Endodermal cell (in vitro differentiated cells): Measurements from ENCODE around the gene MRPL19. TPM values are rescaled to one million over a fixed set of nuclear protein-coding genes. Genes with fewer than 3 reads are reported as not detected.
A peak's percentile ranks its signal among the peaks of the same experiment; 100 is the strongest.

Experiments used
- DNase-seq: peaks from one replicate; pipeline ENCODE4 v3.0.0-alpha.2; 2017
- H3K27ac ChIP-seq: 2 replicates; pipeline ENCODE4 v1.5.1; 2013; ENCODE audit warnings: mild to moderate bottlenecking, low read depth, low read length, moderate library complexity
- H3K27me3 ChIP-seq: 2 replicates; pipeline ENCODE4 v1.6.1; 2013; ENCODE audit warnings: mild to moderate bottlenecking, low read length, moderate library complexity; ENCODE audit not compliant: insufficient read depth, control insufficient read depth, poor library complexity, severe bottlenecking
- H3K36me3 ChIP-seq: 2 replicates; pipeline ENCODE4 v1.7.0; 2013; ENCODE audit warnings: mild to moderate bottlenecking, low read length, moderate library complexity; ENCODE audit not compliant: control insufficient read depth, insufficient read depth
- H3K4me1 ChIP-seq: one replicate; pipeline ENCODE4 v1.7.0; 2013; ENCODE audit warnings: low read length; ENCODE audit not compliant: control insufficient read depth, insufficient read depth
- H3K4me3 ChIP-seq: 2 replicates; pipeline ENCODE4 v1.5.1; 2013; ENCODE audit warnings: mild to moderate bottlenecking, low read length, moderate library complexity
- H3K9ac ChIP-seq: 2 replicates; pipeline ENCODE4 v1.6.1; 2013; ENCODE audit warnings: mild to moderate bottlenecking, low read length, moderate library complexity; ENCODE audit not compliant: poor library complexity, severe bottlenecking; ENCODE audit errors: extremely low read depth
- H3K9me3 ChIP-seq: 2 replicates; pipeline ENCODE4 v1.6.1; 2013; ENCODE audit warnings: mild to moderate bottlenecking, low read length, moderate library complexity; ENCODE audit not compliant: control insufficient read depth
- H3K27ac Mint-ChIP-seq: 2 replicates; pipeline ENCODE4 v1.8.0; 2020; ENCODE audit warnings: mixed read lengths
- H3K27me3 Mint-ChIP-seq: 2 replicates; pipeline ENCODE4 v1.8.0; 2021; ENCODE audit warnings: mild to moderate bottlenecking, mixed read lengths; ENCODE audit not compliant: insufficient read depth
- H3K36me3 Mint-ChIP-seq: 2 replicates; pipeline ENCODE4 v1.8.0; 2020; ENCODE audit warnings: low read depth, mixed read lengths
- H3K4me1 Mint-ChIP-seq: 2 replicates; pipeline ENCODE4 v1.8.0; 2020; ENCODE audit warnings: mixed read lengths
- H3K4me3 Mint-ChIP-seq: 2 replicates; pipeline ENCODE4 v1.8.0; 2020; ENCODE audit warnings: mild to moderate bottlenecking, moderate library complexity, mixed read lengths
- H3K9me3 Mint-ChIP-seq: 2 replicates; pipeline ENCODE4 v1.8.0; 2020; ENCODE audit warnings: mild to moderate bottlenecking, mixed read lengths
- WGBS, 2 experiments: methylation state at CpG; one replicate each; pipeline versions ENCODE4 v1.1.5 to v1.1.7; 2013; ENCODE audit warnings: missing lambda C conversion rate in 2 of 2, mixed read lengths in 1 of 2; ENCODE audit not compliant: insufficient coverage in 1 of 2, insufficient read length in 1 of 2; 5-methylcytosine and 5-hydroxymethylcytosine counted together
- total RNA-seq, 2 donors: library from RNA; stranded (reverse); fragmentation: NEBNext Ultra II Directional in 1 of 2; extraction: Animal tissue kit (Norgen Biotek cat#: 25700) in 1 of 2; gene quantifications; 2 replicates in 1 of 2; 3 replicates in 1 of 2; pipeline ENCODE4 v1.2.1, GENCODE V29; 2021
- TF ChIP-seq, protein P1 (sequence below): fragments of 200-600 bp; sonication (generic); conservative IDR thresholded peaks from 2 replicates; pipeline ENCODE4 v1.5.0; 2021; ENCODE audit warnings: antibody characterized with exemption, mild to moderate bottlenecking

The MRPL19 gene
- total RNA-seq, 2 donors from 2014 or later: 63.7 to 77.6 TPM

- H3K9me3 ChIP-seq: no peaks in the 10 kb centered on the region
- H3K4me3 Mint-ChIP-seq: no peak overlapping the region
- H3K36me3 ChIP-seq: peaks cover 46% of the 10 kb centered on the region
- no peak overlapping the region for H3K4me3 ChIP-seq
- H3K27me3 ChIP-seq: no peaks in the 10 kb centered on the region
- peaks cover 38% of the 10 kb centered on the region for H3K36me3 Mint-ChIP-seq
- DNase-seq: no peak
- H3K4me1 ChIP-seq: no peaks in the 10 kb centered on the region
- WGBS, 2 experiments: 88 to 100% methylated on average over 1 of the region's 1 CpG
- TF ChIP-seq, protein P1, sequence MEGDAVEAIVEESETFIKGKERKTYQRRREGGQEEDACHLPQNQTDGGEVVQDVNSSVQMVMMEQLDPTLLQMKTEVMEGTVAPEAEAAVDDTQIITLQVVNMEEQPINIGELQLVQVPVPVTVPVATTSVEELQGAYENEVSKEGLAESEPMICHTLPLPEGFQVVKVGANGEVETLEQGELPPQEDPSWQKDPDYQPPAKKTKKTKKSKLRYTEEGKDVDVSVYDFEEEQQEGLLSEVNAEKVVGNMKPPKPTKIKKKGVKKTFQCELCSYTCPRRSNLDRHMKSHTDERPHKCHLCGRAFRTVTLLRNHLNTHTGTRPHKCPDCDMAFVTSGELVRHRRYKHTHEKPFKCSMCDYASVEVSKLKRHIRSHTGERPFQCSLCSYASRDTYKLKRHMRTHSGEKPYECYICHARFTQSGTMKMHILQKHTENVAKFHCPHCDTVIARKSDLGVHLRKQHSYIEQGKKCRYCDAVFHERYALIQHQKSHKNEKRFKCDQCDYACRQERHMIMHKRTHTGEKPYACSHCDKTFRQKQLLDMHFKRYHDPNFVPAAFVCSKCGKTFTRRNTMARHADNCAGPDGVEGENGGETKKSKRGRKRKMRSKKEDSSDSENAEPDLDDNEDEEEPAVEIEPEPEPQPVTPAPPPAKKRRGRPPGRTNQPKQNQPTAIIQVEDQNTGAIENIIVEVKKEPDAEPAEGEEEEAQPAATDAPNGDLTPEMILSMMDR: no peak
- H3K27ac Mint-ChIP-seq: no peak overlapping the region
- H3K9ac ChIP-seq: no peak overlapping the region
- H3K9me3 Mint-ChIP-seq: no peaks in the 10 kb centered on the region
- H3K4me1 Mint-ChIP-seq: peaks cover 17% of the 10 kb centered on the region
- H3K27me3 Mint-ChIP-seq: no peaks in the 10 kb centered on the region
- no peak overlapping the region for H3K27ac ChIP-seq
Observed at GRCh38 chr2:75705921-75706320, 59.3 kb downstream of the MRPL19 start.

GRCh38 chr2:75707901-75708300 lies 61.3 kb downstream of the MRPL19 start:
- H3K9me3 ChIP-seq: no peaks in the 10 kb centered on the region
- peaks cover 21% of the 10 kb centered on the region for H3K4me1 Mint-ChIP-seq
- H3K27me3 Mint-ChIP-seq: no peaks in the 10 kb centered on the region
- H3K27ac Mint-ChIP-seq: no peak overlapping the region
- peaks cover 33% of the 10 kb centered on the region for H3K36me3 Mint-ChIP-seq
- H3K4me3 ChIP-seq: no peak overlapping the region
- no peak overlapping the region for H3K9ac ChIP-seq
- H3K4me1 ChIP-seq: no peaks in the 10 kb centered on the region
- 97% methylated on average over 3 of the region's 3 CpGs; no CpG with 5 or more reads in 1 of the 2 experiments for WGBS, 2 experiments
- no peak for DNase-seq
- no peak overlapping the region for H3K4me3 Mint-ChIP-seq
- H3K9me3 Mint-ChIP-seq: peaks cover 6% of the 10 kb centered on the region
- no peak overlapping the region for H3K27ac ChIP-seq
- H3K27me3 ChIP-seq: no peaks in the 10 kb centered on the region
- TF ChIP-seq, protein P1: no peak
- peaks cover 28% of the 10 kb centered on the region for H3K36me3 ChIP-seq

DNA sequence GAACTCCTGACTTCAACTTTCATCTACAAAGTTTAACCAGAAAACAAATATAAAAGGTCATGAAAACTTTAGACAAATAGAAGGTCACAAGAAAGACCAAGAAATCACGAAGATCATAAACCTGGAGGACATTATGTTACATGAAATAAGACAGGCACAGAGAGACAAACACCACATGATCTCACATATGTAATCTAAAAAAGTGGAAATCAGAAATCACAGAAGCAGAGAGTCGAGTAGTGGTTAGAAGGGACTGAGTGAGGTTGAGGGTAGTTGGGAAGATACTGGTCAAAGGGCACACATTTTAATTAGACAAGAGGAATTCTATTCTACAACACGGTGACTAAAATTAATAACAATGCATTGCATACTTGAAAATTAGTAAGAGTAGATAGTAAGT lies 62.7 kb downstream of the MRPL19 start:
- Mint-ChIP-seq H3K27me3 (no peaks in the 10 kb centered on the region), H3K36me3 (peaks cover 25% of the 10 kb centered on the region), H3K4me1 (peaks cover 21% of the 10 kb centered on the region), H3K4me3 (peak overlapping the region; percentile 70), H3K9me3 (peaks cover 6% of the 10 kb centered on the region), H3K27ac (no peak overlapping the region)
- TF ChIP-seq, protein P1: no peak
- Histone ChIP-seq H3K27me3 (no peaks in the 10 kb centered on the region), H3K4me1 (no peaks in the 10 kb centered on the region), H3K9me3 (no peaks in the 10 kb centered on the region), H3K27ac (no peak overlapping the region), H3K36me3 (peaks cover 17% of the 10 kb centered on the region), H3K9ac (no peak overlapping the region), H3K4me3 (peak overlapping the region; percentile 80)
- 87 to 100% methylated on average over 2 of the region's 3 CpGs for WGBS, 2 experiments
- no peak for DNase-seq
